NAMALWA (cell line): ENCODE measurements around the gene STOX1.
A peak's percentile ranks its signal among the peaks of the same experiment; 100 is the strongest.
"Not testable (repeated sequence)": the region's sequence is repeated elsewhere in the genome, so short reads cannot be mapped to it uniquely, and the experiment has no call there.

Source experiments
- DNase-seq: peaks from one replicate; pipeline ENCODE4 v3.0.0-alpha.2; 2015; ENCODE audit warnings: low spot score

The STOX1 gene

GRCh38 chr10:68879628-68880027 is 52.3 kb downstream of the STOX1 start:
- DNase-seq: no peak

DNA sequence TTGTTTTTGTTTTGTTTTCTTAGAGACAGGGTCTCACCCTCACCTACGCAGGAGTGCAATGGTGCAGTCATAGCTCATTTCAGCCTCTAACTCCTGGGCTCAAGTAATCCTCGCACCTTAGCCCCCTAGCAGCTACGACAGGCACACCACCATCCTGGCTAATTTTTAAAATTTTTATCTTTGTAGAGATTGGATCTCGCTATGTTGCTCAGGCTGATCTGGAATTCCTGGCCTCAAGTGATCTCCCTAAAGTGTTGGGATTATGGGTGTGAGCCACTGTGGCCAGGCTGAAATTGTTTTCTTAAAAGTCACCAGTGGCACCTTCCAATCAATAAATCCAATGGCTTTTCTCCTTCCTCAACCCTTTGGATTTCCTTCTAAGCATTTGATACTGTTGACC is 52.9 kb downstream of the STOX1 start:
- DNase-seq: no peak

GRCh38 chr10:68895041-68895440 is 67.7 kb downstream of the STOX1 start:
- no peak for DNase-seq

GRCh38 chr10:68897336-68897741 is 70.0 kb downstream of the STOX1 start:
- DNase-seq: peak; percentile 72

GRCh38 chr10:68899186-68899745 is 71.9 kb downstream of the STOX1 start:
- DNase-seq: no peak

- DNase-seq: no peak
Observed at GRCh38 chr10:68900427-68901104, 73.2 kb downstream of the STOX1 start.

- peak; percentile 99 for DNase-seq
Observed at GRCh38 chr10:68901105-68901927, 74.0 kb downstream of the STOX1 start, which contains the start of gene DDX50. TSS of gene DDX50 (plus strand) at chr10:68901315. CDS start at chr10:68901385, 70 bp downstream.

GRCh38 chr10:68902382-68902781 is 75.1 kb downstream of the STOX1 start:
- DNase-seq: no peak

DNA sequence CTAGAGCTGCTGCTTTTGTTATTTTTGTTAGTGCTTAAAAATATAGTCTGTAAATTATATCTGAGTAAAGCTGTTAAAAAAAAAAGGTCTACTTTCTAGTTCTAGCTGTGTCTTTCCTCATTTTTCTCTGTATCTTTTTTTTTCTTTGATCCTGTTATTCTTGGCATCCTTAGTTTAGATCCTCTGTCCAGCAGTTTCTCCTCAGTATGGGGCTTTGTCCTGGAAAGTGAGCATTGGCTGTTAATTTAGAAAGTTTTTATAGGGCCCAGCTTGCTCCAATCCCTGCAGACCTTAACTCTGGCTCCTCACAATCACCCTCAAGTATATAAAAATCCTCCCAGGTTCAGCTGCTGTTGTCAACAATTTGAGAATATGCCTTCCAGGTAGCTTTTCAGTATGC is 97.3 kb downstream of the STOX1 start:
- DNase-seq: no peak

- DNase-seq: no peak
Observed at GRCh38 chr10:68925489-68925888, 98.2 kb downstream of the STOX1 start.

- not testable (repeated sequence) for DNase-seq
Observed at GRCh38 chr10:68929157-68929556, 101.8 kb downstream of the STOX1 start.

DNA sequence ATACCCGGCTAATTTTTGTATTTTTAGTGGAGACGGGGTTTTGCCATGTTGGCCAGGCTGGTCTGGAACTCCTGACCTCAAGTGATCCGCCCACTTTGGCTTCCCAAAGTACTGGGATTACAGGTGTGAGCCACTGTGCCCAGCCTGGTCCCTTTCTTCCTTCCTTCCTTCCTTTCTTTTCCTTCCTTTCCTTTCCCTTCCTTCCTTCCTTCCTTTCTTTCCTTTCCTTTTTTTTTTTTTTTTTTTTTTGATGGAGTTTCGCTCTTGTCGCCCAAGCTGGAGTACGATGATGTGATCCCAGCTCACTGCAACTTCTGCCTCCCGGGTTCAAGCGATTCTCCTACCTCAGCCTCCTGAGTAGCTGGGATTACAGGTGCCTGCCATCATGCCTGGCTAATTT is 102.6 kb downstream of the STOX1 start:
- not testable (repeated sequence) for DNase-seq

- not testable (repeated sequence) for DNase-seq
Observed at GRCh38 chr10:68932860-68933259, 105.5 kb downstream of the STOX1 start.

DNA sequence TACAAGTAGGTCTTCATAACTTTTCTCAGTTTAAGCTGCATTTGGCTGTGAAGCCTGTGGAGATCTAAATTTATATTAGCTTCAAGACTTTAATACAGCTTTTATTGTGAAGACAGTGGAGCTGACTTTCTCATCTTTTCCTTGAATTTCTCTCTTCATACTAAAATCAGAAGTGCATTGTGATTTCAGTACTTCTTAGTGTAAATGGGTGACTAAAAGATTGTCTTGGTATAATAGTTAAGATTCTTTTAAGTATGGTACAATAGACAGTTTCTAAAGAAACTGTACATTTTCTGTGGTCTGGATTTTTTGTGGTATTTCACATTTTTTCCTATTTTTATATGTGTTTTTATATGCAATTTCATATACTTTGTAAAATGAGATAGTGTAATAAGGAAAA is 107.7 kb downstream of the STOX1 start:
- DNase-seq: no peak

- DNase-seq: no peak
Observed at GRCh38 chr10:68938117-68938516, 110.8 kb downstream of the STOX1 start.

DNA sequence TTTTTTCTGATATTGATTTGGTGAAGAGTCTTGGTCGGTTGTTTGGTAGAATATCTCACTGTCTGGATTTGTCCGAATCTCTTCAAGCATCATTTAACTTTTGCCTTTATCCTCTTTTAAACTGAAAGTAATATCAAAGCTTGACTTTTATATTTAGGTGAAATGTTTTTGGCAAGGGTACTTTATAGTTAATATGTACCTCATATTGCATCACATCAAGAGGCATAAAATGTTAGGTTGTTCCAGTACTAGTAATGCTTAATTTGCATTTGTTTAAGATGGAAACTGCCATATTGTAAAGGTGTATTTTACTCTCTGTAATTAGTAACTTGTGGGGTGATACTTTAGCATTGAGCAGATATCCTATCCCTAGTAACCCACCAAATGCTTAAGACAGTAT is 111.6 kb downstream of the STOX1 start:
- no peak for DNase-seq

- DNase-seq: not testable (repeated sequence)
Observed at GRCh38 chr10:68940917-68941316, 113.6 kb downstream of the STOX1 start.
